Rectal smooth muscle tissue (tissue), 1 donor: ENCODE measurements around the gene BIRC7.

Experiments
- H3K27ac ChIP-seq: one replicate; pipeline ENCODE4 v1.7.0; 2013; ENCODE audit warnings: low read depth, low read length, inconsistent platforms
- H3K27me3 ChIP-seq: one replicate; pipeline ENCODE4 v1.7.0; 2013; ENCODE audit warnings: low read length; ENCODE audit not compliant: control insufficient read depth, insufficient read depth
- H3K36me3 ChIP-seq: one replicate; pipeline ENCODE4 v1.7.0; 2013; ENCODE audit warnings: low read length; ENCODE audit not compliant: control insufficient read depth, insufficient read depth
- H3K4me1 ChIP-seq: one replicate; pipeline ENCODE4 v1.7.0; 2013; ENCODE audit warnings: low read length; ENCODE audit not compliant: control insufficient read depth, insufficient read depth
- H3K4me3 ChIP-seq: one replicate; pipeline ENCODE4 v1.7.0; 2013; ENCODE audit warnings: low read length
- H3K9ac ChIP-seq: one replicate; pipeline ENCODE4 v1.7.0; 2013; ENCODE audit warnings: low read length

The BIRC7 gene

DNA sequence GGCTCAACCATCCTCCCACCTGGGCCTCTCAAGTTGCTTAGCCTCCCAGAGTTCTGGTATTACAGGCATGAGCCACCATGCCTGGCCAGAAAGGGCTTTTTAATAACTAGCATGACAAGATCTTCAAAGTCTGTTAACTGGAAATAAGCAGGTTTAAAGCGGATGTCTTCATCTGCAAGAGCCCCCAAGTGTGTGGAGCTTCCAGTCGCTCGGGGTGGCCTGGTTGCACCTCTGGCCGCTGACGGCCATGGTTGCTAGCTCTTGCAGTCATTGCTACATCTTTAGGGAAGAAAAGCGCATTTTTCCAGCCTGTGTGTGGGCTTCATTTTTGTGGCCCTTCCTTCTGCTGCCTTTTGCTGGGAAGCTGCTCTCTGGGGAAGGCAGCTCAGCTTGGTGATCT lies 44.7 kb downstream of the BIRC7 start:
- peaks cover 37% of the 10 kb centered on the region for H3K36me3 ChIP-seq
- no peaks in the 10 kb centered on the region for H3K27me3 ChIP-seq
- no peak overlapping the region for H3K9ac ChIP-seq

DNA sequence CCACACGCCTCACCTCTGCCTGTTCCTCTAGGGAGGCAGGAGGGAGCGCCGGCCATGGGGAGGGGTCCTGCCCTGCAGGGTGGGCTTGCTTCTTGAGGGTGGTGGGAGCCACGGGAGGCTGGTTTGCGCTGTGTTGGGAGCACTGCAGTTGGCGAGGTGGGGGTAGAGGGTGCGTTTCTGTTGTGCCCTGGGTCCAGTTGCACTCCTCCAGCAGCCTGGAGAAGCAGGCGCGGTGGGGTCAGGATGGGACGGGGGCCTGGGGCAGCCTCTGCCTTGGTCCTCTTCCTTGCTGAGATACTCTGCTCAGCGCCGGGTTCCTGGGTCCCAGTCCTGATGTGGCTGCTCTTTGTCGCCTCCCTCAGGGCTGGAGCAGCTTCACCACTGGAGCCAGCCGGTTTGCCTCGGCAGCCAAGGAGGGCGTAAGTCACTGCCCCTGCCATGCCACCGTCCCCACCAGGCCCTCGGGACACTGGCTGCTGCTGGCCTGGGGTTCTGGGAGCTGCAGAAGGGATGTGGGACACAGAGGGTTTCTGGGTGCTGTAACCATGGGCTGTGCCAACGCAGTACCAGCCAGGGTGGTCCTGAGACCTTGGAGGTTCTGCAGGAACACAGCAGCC lies 45.3 kb downstream of the BIRC7 start:
- H3K9ac ChIP-seq, result no peak overlapping the region

More for the DNA sequence above, 44.7 kb downstream of the BIRC7 start:
- H3K27ac ChIP-seq, result no peak overlapping the region
- no peak overlapping the region for H3K4me3 ChIP-seq
- no peaks in the 10 kb centered on the region for H3K4me1 ChIP-seq

DNA sequence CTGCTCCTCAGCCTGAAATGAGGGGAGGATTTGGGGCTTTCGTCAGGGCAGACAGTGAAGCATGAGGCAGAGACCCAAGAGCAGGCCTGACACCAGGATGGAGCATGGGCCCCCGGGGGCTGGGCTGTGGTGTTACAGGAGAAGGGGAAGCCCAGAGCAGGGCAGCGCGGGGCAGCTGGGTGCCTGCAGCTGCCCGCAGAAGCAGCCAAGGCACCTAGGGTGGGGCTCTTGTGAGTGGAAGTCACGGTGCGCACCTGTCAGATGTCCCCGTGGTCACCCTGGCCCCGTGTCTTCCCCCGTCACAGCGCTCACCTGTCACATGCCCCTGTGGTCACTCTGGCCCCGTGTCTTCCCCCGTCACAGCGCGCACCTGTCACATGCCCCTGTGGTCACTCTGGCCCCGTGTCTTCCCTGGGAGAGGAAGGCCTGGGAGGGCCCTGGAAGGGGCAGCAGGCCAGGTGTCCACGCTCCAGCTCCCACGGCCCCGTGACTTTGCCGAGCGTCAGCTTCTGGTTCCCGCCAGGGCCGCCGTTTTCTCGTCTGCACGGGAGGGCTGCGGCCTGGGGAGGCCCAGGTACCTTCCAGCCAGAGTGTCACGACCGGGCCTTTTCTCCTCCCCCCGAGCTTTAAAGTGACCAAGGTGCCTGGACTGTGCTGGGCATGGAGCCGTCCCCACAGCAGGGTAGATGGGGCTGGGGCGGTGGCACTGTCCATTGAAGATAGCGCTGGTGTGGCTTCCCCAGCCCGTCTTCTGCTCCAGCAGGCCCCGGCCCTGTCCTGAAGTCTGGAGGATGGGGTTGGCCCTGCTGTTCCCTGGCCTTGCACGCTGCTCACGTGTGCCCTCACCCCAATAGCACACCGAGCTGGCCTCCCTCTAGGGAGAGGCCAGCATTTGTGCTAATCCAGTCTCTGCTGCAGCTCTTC lies 46.3 kb downstream of the BIRC7 start:
- H3K27me3 ChIP-seq, result no peaks in the 10 kb centered on the region
- H3K36me3 ChIP-seq, result peaks cover 36% of the 10 kb centered on the region

More for the DNA sequence above, 45.3 kb downstream of the BIRC7 start:
- H3K27ac ChIP-seq, result no peak overlapping the region
- H3K4me3 ChIP-seq, result no peak overlapping the region
- H3K36me3 ChIP-seq, result peaks cover 44% of the 10 kb centered on the region
- no peaks in the 10 kb centered on the region for H3K27me3 ChIP-seq
- H3K4me1 ChIP-seq, result no peaks in the 10 kb centered on the region

DNA sequence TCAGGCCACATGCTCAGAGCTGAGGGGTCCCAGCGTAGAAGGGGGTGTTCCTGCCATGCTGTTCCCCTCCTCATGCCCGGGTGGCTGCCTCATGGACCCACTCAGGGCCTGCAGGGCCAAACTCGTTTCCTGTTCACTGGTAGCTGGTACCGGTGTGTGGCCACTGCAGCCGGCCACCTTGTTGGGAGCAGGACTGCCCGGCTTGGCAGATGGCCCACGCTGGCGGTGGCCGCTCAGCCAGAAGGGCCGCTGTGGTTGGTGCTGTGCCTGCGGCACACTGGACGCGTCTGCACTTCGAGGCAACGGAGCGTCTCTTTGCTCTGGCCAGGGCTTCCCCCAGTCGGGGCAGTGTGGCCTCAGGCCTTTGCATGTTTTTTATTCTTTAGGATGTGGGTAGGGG lies 47.2 kb downstream of the BIRC7 start:
- H3K27ac ChIP-seq, result no peak overlapping the region
- H3K9ac ChIP-seq, result no peak overlapping the region
- H3K4me1 ChIP-seq, result no peaks in the 10 kb centered on the region
- no peak overlapping the region for H3K4me3 ChIP-seq
- H3K27me3 ChIP-seq, result no peaks in the 10 kb centered on the region
- peaks cover 31% of the 10 kb centered on the region for H3K36me3 ChIP-seq

More for the DNA sequence above, 46.3 kb downstream of the BIRC7 start:
- H3K4me3 ChIP-seq, result no peak overlapping the region
- H3K27ac ChIP-seq, result no peak overlapping the region
- H3K4me1 ChIP-seq, result no peaks in the 10 kb centered on the region
- H3K9ac ChIP-seq, result no peak overlapping the region

DNA sequence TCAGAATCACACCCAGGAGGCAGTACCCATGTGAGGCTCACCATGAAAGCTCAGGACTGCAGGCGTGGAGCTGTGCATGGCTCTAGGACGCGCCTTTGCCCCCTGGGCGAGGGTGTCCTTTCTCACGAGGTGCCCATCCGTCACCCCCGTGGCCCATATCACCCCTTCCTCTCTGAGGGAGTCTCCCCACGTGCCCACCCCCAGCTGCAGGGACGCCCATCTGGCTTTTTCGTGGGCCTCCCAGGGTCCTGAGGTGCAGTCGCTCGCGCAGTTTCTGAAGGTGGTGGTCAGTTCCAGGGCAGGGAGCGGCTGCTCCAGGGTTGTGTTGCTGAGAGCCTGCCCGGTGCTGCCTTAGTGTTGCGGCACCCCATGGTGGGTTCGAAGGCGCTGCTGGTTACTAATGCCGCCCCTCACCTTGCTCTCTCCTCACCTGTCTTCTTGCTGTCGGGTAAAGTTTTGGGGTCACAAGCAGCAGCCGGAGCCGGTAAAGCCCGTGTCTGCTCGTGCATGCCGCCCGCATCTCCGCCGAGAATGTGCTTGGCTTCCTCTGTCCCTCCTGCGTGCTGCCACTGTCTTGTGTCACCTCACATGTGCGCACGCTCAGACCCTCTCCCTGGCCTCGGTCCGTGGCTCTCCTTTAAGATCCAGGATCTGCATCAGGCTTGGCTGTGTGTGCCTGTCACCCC lies 47.8 kb downstream of the BIRC7 start:
- Histone ChIP-seq H3K4me1 (no peaks in the 10 kb centered on the region), H3K36me3 (peaks cover 32% of the 10 kb centered on the region), H3K27me3 (no peaks in the 10 kb centered on the region), H3K9ac (no peak overlapping the region), H3K27ac (no peak overlapping the region), H3K4me3 (no peak overlapping the region)

DNA sequence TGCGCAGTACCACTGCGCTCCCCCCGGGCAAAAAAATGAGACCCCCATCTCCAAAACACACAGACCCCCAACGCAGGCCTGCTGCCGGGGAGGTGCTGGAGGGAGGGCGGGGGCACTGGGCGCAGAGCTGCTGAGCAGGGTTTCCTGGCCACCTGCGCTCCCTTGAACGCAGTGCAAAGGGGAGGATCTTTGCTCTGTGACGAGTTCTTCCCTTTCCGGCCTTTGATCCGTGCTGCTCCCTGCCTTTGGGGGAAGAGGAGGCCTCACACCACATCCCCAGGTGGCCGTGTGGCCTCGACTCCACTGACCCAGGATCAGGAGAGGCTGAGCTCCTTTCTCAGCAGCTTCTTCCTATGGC lies 48.4 kb downstream of the BIRC7 start:
- Histone ChIP-seq H3K9ac (no peak overlapping the region), H3K4me1 (no peaks in the 10 kb centered on the region), H3K27me3 (no peaks in the 10 kb centered on the region), H3K36me3 (peaks cover 32% of the 10 kb centered on the region), H3K27ac (no peak overlapping the region), H3K4me3 (no peak overlapping the region)

DNA sequence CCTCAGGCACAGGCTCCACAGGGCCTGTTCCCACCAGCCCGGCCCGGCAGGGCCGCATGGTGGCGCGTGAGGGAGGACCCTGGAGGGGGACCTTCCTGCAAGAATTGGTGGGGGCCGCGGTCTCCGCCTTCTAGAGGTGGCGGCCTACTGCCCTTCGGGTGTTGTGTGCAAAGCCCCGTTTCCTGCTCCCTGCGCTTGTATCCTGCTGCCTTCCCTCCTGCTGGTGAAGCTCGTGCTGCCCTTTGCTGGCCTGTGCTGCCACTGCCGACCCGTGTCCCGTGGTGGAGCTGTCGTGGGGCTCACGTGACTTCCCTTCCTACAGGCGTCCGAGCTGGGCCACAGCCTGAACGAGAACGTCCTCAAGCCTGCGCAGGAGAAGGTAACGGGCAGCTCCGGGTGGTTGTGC lies 48.8 kb downstream of the BIRC7 start:
- no peaks in the 10 kb centered on the region for H3K27me3 ChIP-seq
- H3K9ac ChIP-seq, result no peak overlapping the region
- no peaks in the 10 kb centered on the region for H3K4me1 ChIP-seq
- peaks cover 36% of the 10 kb centered on the region for H3K36me3 ChIP-seq
- no peak overlapping the region for H3K27ac ChIP-seq
- no peak overlapping the region for H3K4me3 ChIP-seq

DNA sequence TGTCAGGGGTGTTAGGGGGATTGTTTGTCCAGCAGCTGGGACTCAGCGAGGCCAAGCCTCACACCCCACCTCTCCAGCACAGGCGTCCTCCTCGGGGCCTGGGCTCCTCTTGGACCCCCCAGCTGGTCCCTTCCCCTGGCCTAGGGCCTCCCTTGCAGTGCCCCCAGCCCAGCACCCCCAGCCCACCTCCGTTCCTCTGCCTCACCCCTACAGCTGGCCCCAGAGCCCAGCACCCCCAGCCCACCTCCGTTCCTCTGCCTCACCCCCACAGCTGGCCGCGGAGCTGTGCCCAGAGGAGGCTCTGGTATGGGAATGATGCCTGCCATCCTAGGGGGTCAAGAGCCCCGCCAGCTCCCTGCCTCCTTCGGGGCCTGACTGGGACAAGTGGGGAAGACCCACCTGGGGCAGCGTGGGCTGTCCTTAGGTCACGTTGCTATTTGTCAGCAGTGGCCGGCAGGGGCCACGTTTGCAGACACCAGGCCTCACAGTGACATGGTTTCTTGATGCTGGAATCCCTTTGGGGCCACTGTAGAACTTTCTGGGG lies 49.3 kb downstream of the BIRC7 start:
- Histone ChIP-seq H3K4me1 (no peaks in the 10 kb centered on the region), H3K4me3 (no peak overlapping the region), H3K27ac (no peak overlapping the region), H3K27me3 (no peaks in the 10 kb centered on the region), H3K9ac (no peak overlapping the region), H3K36me3 (peaks cover 36% of the 10 kb centered on the region)

DNA sequence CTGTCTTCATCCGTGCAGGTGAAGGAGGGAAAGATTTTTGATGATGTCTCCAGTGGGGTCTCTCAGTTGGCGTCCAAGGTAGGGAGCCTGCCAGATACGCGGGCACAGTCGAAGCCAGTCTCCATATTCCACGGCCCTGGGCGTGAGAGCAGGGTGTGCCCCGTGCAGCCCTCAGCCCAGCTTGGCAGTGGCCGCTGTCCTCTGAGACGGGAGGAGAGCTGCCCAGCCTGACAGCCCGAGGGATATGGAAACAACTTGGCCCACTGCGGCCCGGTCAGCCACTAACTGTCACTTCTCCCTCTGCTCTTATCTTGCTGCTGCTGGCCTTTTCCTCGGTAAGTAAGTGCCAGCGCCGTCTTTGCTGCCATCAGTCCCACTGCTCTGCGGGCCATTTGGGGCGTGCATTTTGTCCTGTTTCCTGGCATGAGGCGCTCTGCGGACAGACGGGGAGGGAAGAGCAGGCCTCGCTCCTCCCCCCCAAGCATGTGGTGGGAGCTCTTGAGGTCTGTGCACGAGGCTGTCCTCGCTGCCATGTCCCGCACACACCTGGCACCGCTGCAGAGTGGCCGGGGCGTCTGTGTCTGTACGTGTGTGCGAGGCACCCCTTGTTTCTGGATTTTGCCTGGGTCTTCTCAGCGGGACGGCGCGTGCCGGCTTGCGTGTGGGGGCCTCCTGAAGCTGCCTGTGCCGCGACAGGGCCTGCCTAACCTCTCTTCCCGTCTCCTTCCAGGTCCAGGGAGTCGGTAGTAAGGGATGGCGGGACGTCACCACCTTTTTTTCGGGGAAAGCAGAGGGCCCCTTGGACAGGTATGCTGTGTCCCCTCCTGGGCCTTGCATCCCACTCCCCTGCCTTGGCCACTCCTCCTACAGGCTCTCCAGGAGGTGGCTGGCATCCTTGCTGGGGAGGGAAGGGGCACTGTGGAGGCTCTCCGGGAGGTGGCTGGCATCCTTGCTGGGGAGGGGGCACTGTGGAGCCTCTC lies 50.2 kb downstream of the BIRC7 start:
- Histone ChIP-seq H3K27ac (no peak overlapping the region), H3K9ac (no peak overlapping the region), H3K36me3 (peaks cover 34% of the 10 kb centered on the region)

DNA sequence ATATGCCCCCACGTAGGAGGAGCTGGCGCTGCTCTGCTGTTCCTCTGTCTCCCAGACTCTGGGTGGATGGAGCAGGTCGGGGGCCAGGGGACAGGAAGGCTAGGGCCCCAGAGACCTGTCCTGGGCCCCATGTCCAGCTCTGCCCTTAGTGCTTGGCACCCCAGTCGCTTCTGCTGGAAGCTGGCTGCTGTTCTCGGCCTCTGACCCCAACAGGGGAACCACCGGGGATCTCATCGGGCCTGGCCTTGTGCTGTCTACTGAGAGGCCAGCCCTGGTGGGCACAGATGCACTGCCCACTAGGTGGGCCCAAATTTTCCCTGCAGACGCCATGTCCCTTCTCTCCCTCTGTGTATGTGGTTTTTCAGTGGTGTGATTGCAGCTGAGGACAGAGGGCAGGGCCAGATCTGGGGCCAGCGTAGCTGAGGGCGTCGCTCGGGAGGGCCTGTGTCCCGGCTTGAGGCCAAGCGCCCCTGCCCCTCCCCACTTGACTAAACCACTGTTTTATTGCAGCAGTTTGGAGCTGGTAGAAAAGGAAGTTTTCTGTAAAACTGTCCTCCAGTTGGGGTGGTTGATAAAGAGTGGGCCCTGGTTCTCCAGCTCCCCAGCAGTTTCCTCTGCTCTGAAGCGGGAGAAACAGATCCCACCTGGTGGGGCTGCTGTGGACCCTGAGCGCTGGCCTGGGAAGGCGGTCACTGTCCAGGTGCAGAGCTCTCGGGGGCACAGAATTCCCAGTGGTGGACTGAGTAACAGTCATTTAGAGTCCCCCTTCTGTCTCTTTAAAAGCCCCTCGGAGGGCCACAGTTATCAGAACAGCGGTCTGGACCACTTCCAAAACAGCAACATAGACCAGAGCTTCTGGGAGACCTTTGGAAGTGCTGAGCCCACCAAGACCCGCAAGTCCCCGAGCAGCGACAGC lies 51.3 kb downstream of the BIRC7 start:
- no peak overlapping the region for H3K27ac ChIP-seq
- H3K4me3 ChIP-seq, result no peak overlapping the region
- H3K9ac ChIP-seq, result no peak overlapping the region
- H3K27me3 ChIP-seq, result peaks cover under 1% of the 10 kb centered on the region
- H3K36me3 ChIP-seq, result peaks cover 26% of the 10 kb centered on the region
- H3K4me1 ChIP-seq, result no peaks in the 10 kb centered on the region

More for the DNA sequence above, 50.2 kb downstream of the BIRC7 start:
- Histone ChIP-seq H3K27me3 (no peaks in the 10 kb centered on the region), H3K4me3 (no peak overlapping the region), H3K4me1 (no peaks in the 10 kb centered on the region)
